Keratinocyte (primary cell): ENCODE data around the gene LY6G6D.

Source experiments
- CTCF ChIP-seq, 3 experiments: IDR thresholded peaks in 1 of 3; conservative IDR thresholded peaks in 1 of 3; optimal IDR thresholded peaks in 1 of 3; 2 replicates in 2 of 3; 3 replicates in 1 of 3; pipeline versions ENCODE3 to v1.5.1; 2011; ENCODE audit warnings: low read length in 3 of 3, mild to moderate bottlenecking in 3 of 3, moderate library complexity in 2 of 3, control low read depth in 1 of 3, inconsistent platforms in 1 of 3; ENCODE audit not compliant: insufficient read depth in 2 of 3; ENCODE audit errors: extremely low read depth in 1 of 3
- EZH2 ChIP-seq: IDR thresholded peaks from one replicate; pipeline ENCODE4 v1.6.1; 2012; ENCODE audit warnings: inconsistent platforms, mild to moderate bottlenecking, low read length, moderate library complexity

GRCh38 chr6:31736768-31737314 is 21.7 kb downstream of the LY6G6D start:
- TF ChIP-seq CTCF (optimal IDR thresholded peaks at IDR 0.05 in 1 of 3, IDR thresholded peaks at IDR 0.05 in 1 of 3, conservative IDR thresholded peaks at IDR 0.05 in 1 of 3; ENCODE audit: extremely low read depth in 1 of 3, insufficient read depth in 2 of 3, low read length in 3 of 3) (no peak), EZH2 (no peak)
